NOMO-1 treated with dmso at 0.1 percent for 144 hours (cell line): Measurements from ENCODE around the gene TMA7.

Experiments
- DNase-seq: peaks from one replicate; lab custom pipeline; 2025; ENCODE audit not compliant: unreplicated experiment; lab: John Stamatoyannopoulos, UW

The TMA7 gene

DNA sequence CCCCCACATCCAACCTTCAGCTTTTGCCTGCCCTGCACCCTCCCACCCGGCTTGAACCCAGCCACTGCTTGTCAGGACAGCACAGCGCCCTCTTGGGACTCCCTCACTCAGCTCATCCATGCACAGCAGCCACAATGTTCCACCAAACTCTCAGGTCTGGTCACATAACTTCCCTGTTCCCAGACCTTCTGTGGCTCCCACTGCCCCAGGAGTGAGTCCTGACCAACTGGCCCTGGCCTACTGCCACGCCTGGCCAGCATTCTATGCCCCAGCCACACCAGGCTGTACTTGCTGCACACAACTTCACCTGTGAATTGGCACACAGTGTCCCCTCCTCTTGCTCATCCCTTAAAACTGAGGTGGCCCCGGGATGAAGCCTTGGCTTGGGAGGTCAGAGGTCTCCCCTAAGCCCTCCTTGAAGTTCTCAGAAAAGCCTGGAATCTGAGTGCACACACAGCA is 31.2 kb upstream of the TMA7 start:
- no peak for DNase-seq

DNA sequence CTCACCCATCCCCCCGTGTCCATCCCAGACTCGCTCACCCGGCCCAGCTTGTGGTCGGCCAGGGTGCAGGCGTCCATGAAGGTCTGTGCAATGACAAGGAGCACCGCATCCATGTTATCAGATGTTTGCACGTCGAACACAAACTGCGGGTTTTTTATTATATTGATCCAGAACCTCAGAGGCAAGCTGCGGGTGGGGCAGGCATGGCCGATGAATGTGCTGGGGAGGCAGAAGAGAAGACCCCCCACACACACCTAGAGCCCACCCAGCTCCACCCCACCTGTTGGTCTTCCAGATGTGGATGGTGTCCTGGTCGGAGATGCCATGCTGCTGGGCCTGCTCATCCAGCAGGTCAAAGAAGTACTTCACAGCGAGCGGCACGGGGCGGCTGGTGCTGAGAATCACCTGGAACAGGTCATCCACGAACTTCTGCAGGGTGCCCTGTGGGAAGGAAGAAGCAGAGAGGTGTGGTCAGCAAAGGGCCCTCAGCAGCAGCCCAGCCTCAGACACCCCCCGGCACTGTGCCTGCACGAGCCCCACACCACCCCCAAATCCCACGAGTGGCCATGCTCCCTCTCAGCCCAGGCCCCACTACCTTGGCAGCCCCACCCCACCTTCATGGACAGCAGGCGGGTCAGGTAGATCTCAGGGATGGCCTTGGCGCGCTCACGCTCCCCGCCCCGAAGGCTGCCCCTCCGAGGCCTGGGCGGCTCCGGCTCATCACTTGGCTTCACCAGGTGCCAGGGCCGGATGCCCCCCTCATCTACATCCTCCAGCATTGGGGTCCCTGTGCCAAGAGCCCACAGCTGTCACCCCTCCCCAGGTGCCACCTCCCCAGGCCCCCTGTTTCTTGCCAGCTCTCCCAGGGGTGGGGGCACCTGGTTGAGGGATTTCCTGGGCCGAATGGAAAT is 30.5 kb upstream of the TMA7 start:
- DNase-seq: no peak

DNA sequence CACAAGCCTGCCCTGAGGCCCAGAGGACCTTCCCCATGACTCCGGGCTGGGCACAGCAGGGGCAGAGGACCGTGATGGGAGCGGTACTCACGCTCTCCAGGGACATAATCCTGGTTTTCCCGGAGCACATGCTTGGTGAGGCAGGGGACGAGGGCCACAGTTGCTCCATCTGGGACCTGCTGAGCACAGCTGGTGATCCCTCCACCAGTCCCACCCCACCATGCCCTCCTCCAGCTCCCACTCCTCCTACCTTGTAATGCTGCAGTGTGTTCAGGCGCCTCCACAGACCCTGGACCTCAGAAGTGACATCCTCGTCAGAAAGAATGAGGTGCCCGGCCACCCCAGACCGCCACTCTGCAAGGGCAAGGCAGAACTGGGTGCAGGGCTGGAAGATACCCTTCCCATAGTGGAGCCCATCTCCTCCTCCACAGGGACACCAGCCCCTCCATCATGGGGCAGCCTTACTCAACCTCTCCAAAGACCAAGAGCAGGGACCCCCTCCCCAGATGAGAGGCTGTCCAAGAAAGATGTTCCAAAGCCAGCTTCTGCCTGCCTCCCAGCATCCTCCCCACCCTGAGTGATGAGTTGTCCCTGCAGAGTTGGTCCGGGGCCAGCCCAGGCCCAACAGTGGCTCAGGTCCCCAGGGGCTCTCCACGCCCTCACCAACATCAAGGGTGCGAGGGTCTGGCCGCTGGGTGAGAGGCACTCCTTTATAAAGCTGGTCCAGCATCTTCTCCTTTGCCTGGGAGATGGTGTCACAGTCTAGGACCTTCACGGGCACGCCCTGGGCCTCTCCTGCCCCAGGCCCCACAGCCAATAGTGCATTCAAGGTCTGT is 29.6 kb upstream of the TMA7 start:
- DNase-seq: no peak

DNA sequence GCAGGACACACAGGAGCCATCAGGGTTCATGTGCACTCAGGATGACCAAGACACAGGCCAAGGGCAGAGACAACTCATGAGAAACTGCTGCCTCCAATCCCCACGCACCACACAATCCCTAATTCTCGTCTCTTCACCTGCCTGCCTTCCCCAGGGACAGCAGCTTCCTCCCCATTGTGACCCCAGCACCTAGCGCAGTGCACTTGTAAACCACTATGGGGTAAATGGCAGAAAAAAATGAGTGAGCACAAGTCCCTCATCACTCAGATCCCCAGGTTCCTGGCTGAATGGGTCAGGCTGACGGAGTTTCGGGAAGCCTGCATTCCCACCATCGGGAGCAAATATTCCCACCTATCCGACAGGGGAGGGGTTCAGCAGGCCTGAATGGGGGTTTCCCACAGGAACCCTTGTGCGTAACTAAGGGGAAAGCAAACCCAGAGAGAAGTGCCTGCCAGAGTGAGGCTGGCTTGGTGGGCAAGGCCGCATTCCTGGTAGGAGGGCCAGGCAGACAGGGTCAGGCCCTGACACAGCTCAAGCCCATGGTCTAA is 28.9 kb upstream of the TMA7 start:
- no peak for DNase-seq

DNA sequence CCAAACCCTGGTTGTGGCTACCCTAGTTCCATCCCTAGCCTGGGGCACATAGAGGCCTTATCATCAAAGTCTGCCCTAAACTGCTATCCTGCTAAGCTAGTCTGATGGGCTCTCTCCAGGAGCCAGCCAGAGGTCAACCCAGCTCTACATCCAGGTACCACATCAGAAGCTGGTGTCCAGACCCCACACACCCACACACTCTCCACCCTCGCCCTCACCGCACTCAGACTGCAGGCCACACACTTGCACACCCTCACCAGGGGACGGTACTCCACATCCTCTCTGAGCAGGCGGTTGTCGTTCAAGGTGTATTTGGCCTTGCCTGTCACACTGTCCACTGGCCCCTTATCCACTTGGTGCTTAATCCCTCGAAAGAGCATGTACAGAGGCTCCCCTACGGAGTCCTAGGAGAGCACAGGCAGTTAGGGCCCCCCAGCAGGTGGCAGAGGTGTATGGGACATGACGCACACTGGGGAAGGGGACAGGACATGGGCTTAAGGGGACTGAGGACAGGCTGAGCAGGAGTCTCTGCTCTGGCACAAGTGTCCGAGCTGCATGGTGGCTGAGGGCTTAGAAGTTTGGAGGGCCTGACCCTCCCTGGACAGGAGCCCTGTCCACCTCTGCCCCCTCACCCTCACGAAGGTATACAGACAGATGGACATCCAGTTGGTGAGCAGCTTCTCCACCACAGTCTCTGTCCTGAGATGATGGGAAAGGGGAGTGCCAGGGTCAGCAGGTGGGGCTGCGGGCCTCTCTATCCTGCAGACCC is 28.3 kb upstream of the TMA7 start:
- no peak for DNase-seq

DNA sequence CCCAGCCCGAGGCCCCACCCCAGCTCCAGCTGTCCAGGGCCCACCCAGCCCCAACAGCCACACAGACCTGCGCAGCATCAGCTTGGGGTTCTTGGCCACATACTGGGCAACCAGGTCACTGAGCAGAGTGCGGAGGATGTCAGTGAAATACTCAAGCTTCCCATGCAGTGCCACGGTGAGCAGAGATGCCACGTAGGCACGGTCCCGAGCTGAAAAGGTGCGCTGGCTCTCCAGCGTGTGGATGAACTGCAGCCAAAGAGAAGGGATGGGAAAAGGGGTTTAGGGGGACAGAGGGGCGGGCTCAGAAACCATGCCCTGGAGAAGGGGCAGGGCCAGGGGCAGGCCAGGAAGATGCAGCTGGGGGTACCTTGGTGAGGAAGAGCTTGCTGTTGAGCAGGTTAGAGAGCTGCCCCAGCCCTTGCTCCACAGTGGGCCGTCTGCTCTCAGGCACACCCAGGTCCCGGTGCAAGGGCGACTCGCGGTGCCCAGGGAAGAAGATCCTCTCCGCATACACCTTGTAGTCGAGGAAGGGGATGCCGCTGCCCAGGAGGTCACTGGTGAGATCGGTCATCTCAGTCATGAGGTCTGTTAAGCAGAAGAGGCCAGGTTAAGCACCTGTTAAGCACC is 27.6 kb upstream of the TMA7 start:
- no peak for DNase-seq

DNA sequence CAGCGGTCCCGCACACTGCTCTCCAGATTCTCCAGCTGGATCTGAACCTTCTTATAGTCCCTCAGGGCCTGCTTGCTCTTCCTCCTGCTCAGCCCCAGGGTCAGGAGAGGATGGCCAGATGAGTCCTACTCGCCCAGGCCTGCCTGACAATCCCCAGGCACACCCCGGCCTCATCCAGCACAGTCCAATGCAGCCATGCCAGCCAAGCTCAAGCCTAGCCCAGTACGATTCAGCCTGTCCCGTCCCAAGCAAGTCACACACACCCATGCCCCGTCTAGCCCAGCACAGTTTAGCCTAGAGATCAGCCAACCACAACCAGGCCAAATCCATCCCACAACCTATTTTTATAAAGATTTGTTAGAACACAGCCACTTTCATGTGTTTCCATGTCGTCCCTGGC is 27.0 kb upstream of the TMA7 start:
- DNase-seq: no peak

DNA sequence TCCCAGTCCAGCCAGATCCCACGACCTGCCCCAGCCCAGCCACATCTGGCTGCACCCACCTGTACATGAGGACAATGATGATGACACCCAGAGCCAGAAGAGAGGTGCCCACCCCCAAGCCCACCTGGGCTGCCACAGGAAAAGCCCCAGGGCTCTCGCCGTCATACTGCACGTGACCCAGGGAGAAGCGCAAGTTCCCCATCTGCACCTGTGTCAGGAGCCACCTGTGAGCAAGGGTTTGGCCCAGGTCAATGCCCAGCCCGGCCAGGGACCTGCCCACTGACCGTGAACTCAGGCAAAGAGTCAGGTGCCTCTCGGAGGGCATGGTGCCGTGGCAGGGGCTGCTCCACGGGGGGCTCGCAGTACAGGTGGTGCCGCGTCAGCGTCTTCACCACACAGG is 26.4 kb upstream of the TMA7 start:
- no peak for DNase-seq

DNA sequence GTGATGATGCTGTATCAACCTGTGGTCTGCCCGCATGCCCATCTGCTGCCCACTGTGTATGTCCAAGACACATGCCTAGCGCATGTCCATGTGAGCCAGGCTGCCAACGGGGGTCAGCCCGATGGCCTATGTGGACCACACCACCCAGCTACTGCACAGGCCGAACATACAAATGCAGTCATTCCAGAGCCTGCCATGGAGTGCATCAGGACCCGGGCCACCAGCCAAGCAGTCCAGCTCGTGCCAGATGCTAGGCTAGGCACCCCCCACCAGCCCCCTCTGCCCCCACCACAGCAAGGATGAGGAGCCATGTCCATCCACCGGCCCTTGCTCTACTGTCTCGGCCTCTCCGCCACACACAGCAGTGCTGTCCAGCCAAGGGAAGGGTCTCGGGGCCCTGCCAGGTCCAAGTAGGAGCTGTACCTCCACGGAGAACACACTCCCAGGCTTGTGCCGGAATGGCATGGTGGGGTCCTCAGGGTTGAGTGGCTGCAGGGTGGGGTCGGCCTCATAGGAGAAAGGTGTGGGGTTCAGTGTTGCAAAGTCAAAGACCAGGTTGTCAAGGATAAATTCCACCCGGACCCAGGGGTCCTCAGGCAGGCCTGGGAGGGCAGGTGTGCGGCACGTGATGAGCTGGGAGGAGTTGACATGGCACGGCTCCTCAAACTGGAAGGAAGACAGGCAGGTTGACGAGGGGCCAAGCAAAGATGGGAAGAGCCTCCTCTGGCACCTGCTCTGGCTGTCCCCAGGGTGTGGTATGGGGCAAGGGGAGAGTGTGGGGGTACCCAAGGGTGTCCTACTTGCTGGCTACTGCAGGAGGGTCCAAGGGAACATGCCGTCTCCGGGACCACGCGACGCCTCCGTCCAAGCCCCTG is 25.4 kb upstream of the TMA7 start:
- no peak for DNase-seq

DNA sequence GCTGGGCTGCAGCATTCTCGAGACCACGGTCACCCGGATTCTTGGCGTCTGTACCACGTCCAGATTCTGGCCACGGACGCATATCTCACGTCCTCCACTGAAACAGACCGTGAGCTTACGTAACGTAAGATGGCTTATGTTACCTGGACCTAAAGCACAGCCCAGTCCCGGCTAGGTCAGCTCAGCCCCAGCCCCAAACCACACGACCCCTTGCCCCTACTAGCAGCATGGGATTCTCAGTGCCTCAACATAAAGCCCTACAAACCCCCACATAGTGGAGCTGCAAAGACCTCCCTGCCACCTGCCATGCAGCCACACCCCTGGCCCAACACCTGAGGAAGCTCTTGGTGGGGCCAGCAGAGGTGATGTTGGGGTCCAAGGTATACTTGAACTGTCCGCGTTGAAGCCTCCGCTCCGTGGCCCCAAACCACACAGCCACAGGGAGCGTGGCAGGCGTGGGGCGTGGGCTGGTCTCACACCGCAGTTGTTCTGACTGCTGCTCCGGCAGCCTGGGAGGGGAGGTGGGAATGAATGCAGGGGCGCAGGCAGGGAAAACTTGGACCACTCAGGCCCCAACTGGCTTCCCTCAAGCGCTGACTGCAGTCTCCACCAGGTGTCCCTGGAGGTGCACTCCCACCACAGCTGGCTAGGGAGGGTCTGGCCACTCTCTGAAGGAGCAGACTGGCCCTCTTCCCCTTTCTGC is 24.7 kb upstream of the TMA7 start:
- DNase-seq: no peak

DNA sequence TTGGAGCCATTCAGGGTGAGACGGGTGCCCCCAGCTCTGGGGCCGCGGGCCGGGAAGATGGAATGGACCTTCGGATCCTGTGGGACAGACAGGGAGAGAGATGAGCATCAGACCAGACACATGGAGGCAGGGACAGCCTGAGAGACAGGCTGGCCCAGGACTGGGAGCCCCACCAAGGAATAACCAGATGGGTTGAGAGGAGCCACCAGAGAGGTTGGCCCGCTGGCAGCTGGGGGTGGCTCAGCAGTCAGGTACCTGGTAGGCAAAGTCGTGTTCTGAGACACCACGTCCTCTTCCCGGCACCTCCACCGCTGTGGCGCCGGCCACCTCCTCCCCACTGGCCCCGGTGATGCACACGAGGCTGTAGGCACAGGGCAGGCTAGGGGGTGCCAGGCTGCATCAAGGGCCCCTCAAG is 24.0 kb upstream of the TMA7 start:
- no peak for DNase-seq

DNA sequence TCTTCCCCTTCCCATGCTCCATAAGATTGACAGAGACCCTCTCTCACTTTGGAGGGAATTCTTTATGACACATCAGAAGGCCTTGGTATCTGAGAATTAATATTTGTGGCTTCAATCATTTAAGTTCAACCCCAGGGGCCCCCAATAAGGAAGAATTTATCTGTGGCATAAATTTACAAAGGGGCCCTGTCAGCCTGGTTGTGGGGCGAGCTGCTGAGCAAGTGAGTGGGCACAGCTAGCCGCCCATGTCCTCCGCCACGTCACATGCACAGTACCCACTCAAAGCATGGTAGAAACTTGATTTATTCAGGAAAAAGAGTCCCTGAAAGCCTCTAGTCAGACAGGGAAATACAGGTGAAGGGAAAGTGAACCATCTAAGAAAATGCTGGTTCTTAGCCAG is 23.5 kb upstream of the TMA7 start:
- no peak for DNase-seq

DNA sequence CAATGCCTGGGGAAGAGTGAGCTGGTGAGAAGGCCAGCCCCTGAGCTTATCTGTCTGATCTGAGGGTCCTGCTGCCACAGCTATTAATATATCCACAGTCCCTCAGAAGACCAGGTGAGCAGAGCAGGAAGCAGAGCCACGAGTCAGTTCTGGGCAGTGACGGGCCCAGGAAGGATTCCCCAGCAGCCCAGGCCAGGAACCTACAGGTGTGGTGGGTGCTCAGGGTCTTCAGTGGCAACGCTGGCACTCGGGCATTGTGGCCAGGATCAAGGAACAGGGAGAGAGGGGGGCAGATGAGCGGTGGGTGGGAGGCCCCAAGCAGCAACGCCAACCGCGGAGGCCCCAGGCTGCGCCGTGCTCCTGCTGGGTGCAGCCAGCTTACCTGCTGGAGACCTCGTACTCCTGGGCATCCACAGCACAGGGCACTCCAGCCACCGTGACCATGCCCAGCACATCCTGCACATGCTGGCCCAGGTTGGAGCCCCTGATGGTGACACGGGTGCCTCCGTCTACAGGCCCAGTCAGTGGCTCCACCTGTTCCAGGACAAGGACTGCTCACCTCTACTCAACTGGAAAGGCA is 22.4 kb upstream of the TMA7 start:
- no peak for DNase-seq

DNA sequence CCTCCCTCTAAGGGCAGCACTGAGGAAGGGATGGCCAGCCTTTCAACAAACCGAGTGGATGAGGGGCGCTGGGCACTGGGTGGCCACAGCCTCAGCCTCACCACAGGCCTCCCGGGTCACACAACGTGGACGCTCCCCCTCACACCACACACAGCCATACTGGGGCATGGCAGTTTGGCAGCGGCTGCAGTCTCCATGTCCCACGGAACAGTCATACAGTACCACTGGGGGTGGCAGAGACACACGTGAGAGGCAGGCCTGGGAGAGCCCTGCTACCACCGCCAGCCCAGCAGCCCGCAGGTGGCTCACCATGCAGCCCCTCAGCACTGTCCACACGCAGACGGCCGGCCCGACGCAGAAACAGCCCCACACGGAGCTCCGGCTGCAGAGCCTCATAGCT is 21.9 kb upstream of the TMA7 start:
- no peak for DNase-seq

DNA sequence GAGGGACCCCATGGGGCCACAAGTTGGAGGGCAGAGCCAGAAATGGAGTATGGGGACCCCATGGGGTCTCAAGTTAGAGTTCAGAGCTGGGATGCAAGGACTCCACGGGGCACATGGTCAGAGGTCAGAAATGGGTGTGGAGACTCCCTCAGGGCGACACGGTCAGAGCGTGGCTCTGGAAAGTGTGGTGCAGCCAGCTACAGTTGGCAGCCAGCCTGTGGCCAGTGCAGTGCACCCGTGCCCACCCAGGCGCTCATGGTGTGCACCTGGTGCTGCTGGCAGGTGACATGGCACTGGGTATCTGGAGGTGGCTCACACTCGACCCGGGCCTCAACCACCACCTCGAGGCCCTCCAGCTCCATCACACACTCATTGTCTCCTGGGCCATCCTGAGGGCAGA is 21.4 kb upstream of the TMA7 start:
- no peak for DNase-seq

DNA sequence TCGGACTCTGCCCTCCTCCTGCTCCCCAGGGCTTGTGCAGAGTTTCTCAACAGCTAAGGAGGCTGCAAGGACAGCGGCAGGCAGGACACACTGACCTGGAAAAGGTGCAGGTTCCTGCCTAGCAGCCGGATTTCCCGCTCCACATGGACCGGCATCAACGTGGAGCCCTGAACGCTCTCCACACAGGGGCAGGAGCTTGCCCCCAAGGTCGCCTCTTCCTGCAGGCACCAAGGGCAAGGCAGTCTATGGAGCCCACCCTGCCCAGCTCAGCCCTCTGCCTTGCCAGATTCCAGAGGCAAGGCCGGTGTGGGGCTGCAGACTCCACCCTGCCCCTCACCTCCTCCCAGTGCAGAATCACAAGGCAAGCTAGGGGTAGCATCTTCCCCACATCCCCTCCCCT is 20.9 kb upstream of the TMA7 start:
- no peak for DNase-seq

DNA sequence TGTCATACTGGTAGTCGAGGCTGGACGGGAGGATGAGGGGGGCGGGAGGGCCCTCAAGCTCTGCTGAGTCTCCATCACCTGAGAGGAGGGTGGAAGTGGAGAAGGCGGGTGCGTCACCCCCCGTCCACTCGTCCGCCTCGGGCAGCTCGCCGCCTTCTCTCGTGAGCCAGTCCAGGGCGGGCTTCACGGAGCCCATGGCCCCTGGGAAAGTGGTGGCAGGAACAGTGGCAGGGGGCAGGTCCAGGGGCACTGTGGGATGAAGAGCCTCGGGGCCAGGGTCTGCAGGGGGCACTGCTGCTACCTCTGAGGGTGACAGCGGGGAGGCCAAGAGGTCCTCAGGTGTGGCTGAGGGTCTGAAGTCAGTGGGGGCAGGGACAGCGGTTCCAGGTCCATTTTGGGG is 20.5 kb upstream of the TMA7 start:
- DNase-seq: no peak

DNA sequence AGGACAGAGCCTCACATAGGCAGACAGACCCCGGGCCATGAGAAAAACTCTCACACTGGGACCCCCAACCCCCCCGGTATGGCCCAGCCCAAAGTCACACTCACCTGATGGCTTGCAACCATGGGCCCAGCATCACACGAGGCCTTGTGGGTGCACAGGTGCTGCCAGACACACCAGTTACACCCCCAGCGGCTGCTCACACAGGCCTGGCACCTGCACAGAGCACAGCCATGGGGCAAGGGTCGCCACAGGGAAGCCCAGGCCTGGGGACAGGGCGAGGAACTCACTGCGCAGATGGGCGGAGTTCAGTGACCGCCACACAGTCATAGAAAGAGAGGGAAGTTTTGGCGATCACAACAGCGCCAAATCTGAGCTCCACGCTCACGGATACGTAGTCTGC is 19.5 kb upstream of the TMA7 start:
- no peak for DNase-seq

DNA sequence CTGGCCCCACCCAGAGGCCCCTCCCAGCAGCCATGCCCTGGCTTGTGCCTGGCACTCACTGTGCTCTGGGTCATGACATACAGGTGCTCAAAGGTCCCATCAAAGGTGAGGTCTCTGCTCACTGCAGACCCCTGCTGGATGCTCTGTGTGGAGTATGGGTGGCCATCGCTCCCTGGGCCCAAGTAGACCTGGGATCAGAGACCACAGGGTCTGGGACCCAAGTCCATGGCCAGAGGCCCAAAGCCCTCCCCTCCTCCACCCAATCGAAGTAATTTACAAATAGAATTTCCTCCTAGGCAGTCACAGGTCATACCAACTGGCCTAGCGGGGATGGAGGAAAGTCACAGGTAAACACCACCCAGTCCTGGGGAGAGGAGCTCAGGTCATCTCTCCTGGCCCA is 17.8 kb upstream of the TMA7 start:
- DNase-seq: no peak
